Loucy (cell line): ENCODE results near the gene MTMR12.

Source experiments
- H2AFZ ChIP-seq: fragments of 200-600 bp; sonication (generic); 2 replicates; pipeline ENCODE4 v1.6.0; 2016; ENCODE audit warnings: antibody characterized with exemption, mild to moderate bottlenecking, low read length, moderate library complexity
- H3F3A ChIP-seq: fragments of 200-600 bp; 2 replicates; pipeline ENCODE4 v1.6.0; 2016; ENCODE audit warnings: antibody characterized with exemption, low read depth, mild to moderate bottlenecking
- H3K27me3 ChIP-seq: fragments of 200-600 bp; sonication (generic); 2 replicates; pipeline ENCODE4 v1.6.1; 2014; ENCODE audit warnings: low read length, mild to moderate bottlenecking; ENCODE audit not compliant: insufficient read depth, poor library complexity, severe bottlenecking
- H3K36me3 ChIP-seq: fragments of 200-600 bp; sonication (generic); 2 replicates; pipeline ENCODE4 v1.6.1; 2016; ENCODE audit warnings: low read length; ENCODE audit not compliant: insufficient read depth
- H3K4me1 ChIP-seq: fragments of 200-600 bp; sonication (generic); 2 replicates; pipeline ENCODE4 v1.5.1; 2014; ENCODE audit warnings: low read length, mild to moderate bottlenecking; ENCODE audit not compliant: insufficient read depth, poor library complexity, severe bottlenecking
- H3K4me2 ChIP-seq: fragments of 200-600 bp; sonication (generic); 2 replicates; pipeline ENCODE4 v1.6.0; 2014; ENCODE audit warnings: antibody characterized with exemption, low read length, low read depth, mild to moderate bottlenecking; ENCODE audit not compliant: poor library complexity, severe bottlenecking
- H3K4me3 ChIP-seq: fragments of 200-600 bp; sonication (generic); 2 replicates; pipeline ENCODE4 v1.5.1; 2014; ENCODE audit warnings: low read length, mild to moderate bottlenecking, mixed read lengths; ENCODE audit not compliant: poor library complexity, severe bottlenecking
- H3K79me2 ChIP-seq: fragments of 200-600 bp; sonication (generic); 2 replicates; pipeline ENCODE4 v1.6.1; 2014; ENCODE audit warnings: low read length; ENCODE audit not compliant: insufficient read depth
- H3K9ac ChIP-seq: fragments of 200-600 bp; sonication (generic); 2 replicates; pipeline ENCODE4 v1.6.0; 2014; ENCODE audit warnings: mild to moderate bottlenecking, low read depth, low read length, moderate library complexity; ENCODE audit not compliant: poor library complexity, severe bottlenecking
- H3K9me2 ChIP-seq: fragments of 200-600 bp; sonication (generic); replicated peaks from 2 replicates; pipeline ENCODE4 v1.6.1; 2016; ENCODE audit warnings: low read depth, low read length, mixed read lengths
- H3K9me3 ChIP-seq: fragments of 200-600 bp; sonication (generic); 2 replicates; pipeline ENCODE4 v1.6.1; 2014; ENCODE audit warnings: mild to moderate bottlenecking, antibody characterized with exemption, low read length, low read depth; ENCODE audit not compliant: insufficient read depth
- H4K20me1 ChIP-seq: fragments of 200-600 bp; sonication (generic); 2 replicates; pipeline ENCODE4 v1.6.0; 2014; ENCODE audit warnings: antibody characterized with exemption, low read length, mild to moderate bottlenecking; ENCODE audit not compliant: insufficient read depth, poor library complexity, severe bottlenecking
- CTCF ChIP-seq: fragments of 200-600 bp; sonication (generic); conservative IDR thresholded peaks from 2 replicates; pipeline ENCODE4 v1.5.1; 2014; ENCODE audit warnings: mild to moderate bottlenecking, antibody characterized with exemption, low read length
- EZH2phosphoT487 ChIP-seq: fragments of 200-600 bp; IDR thresholded peaks from 2 replicates; pipeline ENCODE4 v1.6.1; 2018; ENCODE audit warnings: antibody characterized with exemption, mild to moderate bottlenecking, moderate library complexity, borderline replicate concordance

Gene MTMR12

DNA sequence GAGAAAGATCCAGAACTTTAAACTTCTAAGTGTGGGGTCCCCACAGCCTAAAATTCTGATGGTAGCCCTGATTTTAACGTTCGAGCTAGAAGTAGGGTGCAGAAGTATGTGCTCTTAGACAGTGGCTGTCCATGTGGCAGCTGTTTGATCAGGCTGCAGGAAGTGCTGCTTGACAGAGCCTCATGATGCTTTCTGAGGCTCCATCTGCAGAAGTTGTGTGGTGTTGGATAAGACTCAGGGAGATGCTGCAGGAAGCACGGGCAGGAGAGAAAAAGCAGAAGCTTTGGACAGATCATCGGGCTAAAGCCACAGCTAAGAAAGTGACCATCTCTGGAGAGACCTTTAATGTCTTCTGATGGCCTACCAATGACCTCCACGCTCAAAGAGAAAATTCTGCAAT is 8.1 kb downstream of the MTMR12 start:
- TF ChIP-seq EZH2phosphoT487 (no peak), CTCF (no peak)
- H3K4me3 ChIP-seq = no peak overlapping the region
- H3K79me2 ChIP-seq = peaks cover 20% of the 10 kb centered on the region; the same call in 1 of the 2 replicates
- peaks cover 19% of the 10 kb centered on the region for H3K4me1 ChIP-seq
- H2AFZ ChIP-seq = no peak overlapping the region
- H3K4me2 ChIP-seq = peak overlapping the region; percentile 5
- H4K20me1 ChIP-seq = peaks cover 7% of the 10 kb centered on the region
- H3K27me3 ChIP-seq = no peaks in the 10 kb centered on the region
- no peak overlapping the region for H3K9ac ChIP-seq
- H3K9me2 ChIP-seq = no peaks in the 10 kb centered on the region
- no peaks in the 10 kb centered on the region for H3K9me3 ChIP-seq
- no peaks in the 10 kb centered on the region for H3F3A ChIP-seq
- no peaks in the 10 kb centered on the region for H3K36me3 ChIP-seq

GRCh38 chr5:32303755-32304120 is 9.0 kb downstream of the MTMR12 start:
- no peaks in the 10 kb centered on the region for H3K27me3 ChIP-seq
- no peaks in the 10 kb centered on the region for H3K9me2 ChIP-seq
- H3K4me3 ChIP-seq = no peak overlapping the region
- H3K4me1 ChIP-seq = peaks cover 10% of the 10 kb centered on the region
- no peaks in the 10 kb centered on the region for H3K9me3 ChIP-seq
- H3K4me2 ChIP-seq = no peak overlapping the region
- H2AFZ ChIP-seq = no peak overlapping the region
- no peaks in the 10 kb centered on the region for H3K36me3 ChIP-seq
- no peaks in the 10 kb centered on the region for H4K20me1 ChIP-seq
- H3F3A ChIP-seq = no peaks in the 10 kb centered on the region
- no peak for TF ChIP-seq EZH2phosphoT487
- H3K79me2 ChIP-seq = peaks cover 22% of the 10 kb centered on the region; the same call in 1 of the 2 replicates
- no peak overlapping the region for H3K9ac ChIP-seq

GRCh38 chr5:32302835-32303754 is 9.6 kb downstream of the MTMR12 start:
- Histone ChIP-seq H3F3A (no peaks in the 10 kb centered on the region), H3K36me3 (no peaks in the 10 kb centered on the region), H3K9me2 (no peaks in the 10 kb centered on the region), H3K9me3 (no peaks in the 10 kb centered on the region), H3K79me2 (peaks cover 26% of the 10 kb centered on the region; the same call in 1 of the 2 replicates), H3K4me1 (peaks cover 9% of the 10 kb centered on the region), H3K9ac (no peak overlapping the region), H3K27me3 (no peaks in the 10 kb centered on the region), H3K4me2 (no peak overlapping the region), H3K4me3 (no peak overlapping the region), H2AFZ (no peak overlapping the region), H4K20me1 (no peaks in the 10 kb centered on the region)
- no peak for TF ChIP-seq EZH2phosphoT487

- Histone ChIP-seq H3F3A (no peaks in the 10 kb centered on the region), H3K79me2 (peaks cover 22% of the 10 kb centered on the region; the same call in 1 of the 2 replicates), H3K4me2 (no peak overlapping the region)
Measured at GRCh38 chr5:32301891-32302290, 10.8 kb downstream of the MTMR12 start.

More at GRCh38 chr5:32301891-32302290, 10.8 kb downstream of the MTMR12 start:
- Histone ChIP-seq H2AFZ (no peak overlapping the region), H3K4me1 (peaks cover 9% of the 10 kb centered on the region), H3K4me3 (no peak overlapping the region), H3K27me3 (no peaks in the 10 kb centered on the region), H4K20me1 (no peaks in the 10 kb centered on the region), H3K9ac (no peak overlapping the region), H3K9me3 (no peaks in the 10 kb centered on the region), H3K36me3 (no peaks in the 10 kb centered on the region), H3K9me2 (no peaks in the 10 kb centered on the region)
- TF ChIP-seq CTCF = no peak
- no peak for TF ChIP-seq EZH2phosphoT487
